Measurements from ENCODE around the gene IL22RA1.

DNA sequence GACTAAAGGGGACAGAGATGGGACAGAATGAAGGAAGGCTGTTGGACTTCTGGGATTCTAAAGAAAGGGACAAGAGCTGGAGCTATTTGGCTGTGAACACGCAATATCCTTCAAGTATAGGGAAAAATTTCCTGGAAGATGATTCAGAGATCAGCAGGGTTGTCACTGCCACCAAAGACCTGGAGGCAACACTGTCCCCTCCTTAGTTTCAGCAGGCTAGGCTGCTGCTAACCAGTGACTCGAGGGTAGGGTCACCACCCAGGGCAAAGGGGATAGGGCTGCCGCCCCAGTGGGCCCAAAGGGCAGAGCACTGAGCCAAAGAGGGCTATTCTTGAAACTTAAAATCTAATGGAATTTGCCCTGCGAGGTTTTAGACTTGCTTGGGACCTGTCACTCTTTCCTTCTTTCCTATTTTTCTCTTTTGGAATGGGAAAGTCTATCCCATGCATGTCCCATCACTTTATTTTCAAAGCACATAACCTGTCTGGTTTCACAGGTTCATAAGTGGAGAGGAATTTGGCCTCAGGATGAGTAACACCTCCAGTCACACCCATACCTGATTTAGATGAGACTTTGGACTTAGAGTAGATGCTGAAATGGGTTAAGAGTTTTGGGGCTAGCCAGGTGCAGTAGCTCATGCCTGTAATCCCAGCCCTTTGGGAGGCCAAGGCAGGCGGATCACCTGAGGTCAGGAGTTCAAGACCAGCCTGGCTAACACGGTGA is 32.3 kb upstream of the IL22RA1 start:
- TF ChIP-seq, protein P1, sequence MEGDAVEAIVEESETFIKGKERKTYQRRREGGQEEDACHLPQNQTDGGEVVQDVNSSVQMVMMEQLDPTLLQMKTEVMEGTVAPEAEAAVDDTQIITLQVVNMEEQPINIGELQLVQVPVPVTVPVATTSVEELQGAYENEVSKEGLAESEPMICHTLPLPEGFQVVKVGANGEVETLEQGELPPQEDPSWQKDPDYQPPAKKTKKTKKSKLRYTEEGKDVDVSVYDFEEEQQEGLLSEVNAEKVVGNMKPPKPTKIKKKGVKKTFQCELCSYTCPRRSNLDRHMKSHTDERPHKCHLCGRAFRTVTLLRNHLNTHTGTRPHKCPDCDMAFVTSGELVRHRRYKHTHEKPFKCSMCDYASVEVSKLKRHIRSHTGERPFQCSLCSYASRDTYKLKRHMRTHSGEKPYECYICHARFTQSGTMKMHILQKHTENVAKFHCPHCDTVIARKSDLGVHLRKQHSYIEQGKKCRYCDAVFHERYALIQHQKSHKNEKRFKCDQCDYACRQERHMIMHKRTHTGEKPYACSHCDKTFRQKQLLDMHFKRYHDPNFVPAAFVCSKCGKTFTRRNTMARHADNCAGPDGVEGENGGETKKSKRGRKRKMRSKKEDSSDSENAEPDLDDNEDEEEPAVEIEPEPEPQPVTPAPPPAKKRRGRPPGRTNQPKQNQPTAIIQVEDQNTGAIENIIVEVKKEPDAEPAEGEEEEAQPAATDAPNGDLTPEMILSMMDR (IDR thresholded peaks at IDR 0.05; ENCODE audit: insufficient read depth, low read length, poor library complexity, severe bottlenecking): no peak
- no peak for TF ChIP-seq EZH2phosphoT487 (conservative IDR thresholded peaks at IDR 0.05; ENCODE audit: low read length)
